ENCODE data around the gene MRGPRF.

- no peak for TF ChIP-seq TP53 (CRISPR knock-in tag; IDR thresholded peaks at IDR 0.05)
- 0 out of 2 replicates have a peak, but pooled peaks have one; percentile 22 for TF ChIP-seq CHD4 (IDR thresholded peaks at IDR 0.05; ENCODE audit: borderline replicate concordance)
- no peak for TF ChIP-seq POLR2A (IDR thresholded peaks at IDR 0.05; ENCODE audit: low read length)
These were observed 36.4 kb upstream of the MRGPRF start for GRCh38 chr11:69049490-69049867.
